Subcutaneous abdominal adipose tissue (tissue), 5 donors: ENCODE data around the gene RPS21.

Source experiments
- H3K27ac ChIP-seq: one replicate; pipeline ENCODE4 v1.7.0; 2013; ENCODE audit warnings: low read depth, mild to moderate bottlenecking, inconsistent platforms, low read length, moderate library complexity
- H3K27me3 ChIP-seq, 5 donors: one replicate each; pipeline ENCODE4 v1.7.0; 2013; ENCODE audit warnings: low read length in 5 of 5, inconsistent platforms in 1 of 5; ENCODE audit not compliant: control insufficient read depth in 5 of 5, insufficient read depth in 4 of 5
- H3K36me3 ChIP-seq, 5 donors: one replicate each; pipeline ENCODE4 v1.7.0; 2013; ENCODE audit warnings: low read length in 5 of 5; ENCODE audit not compliant: control insufficient read depth in 5 of 5, insufficient read depth in 5 of 5
- H3K4me1 ChIP-seq, 5 donors: one replicate each; pipeline ENCODE4 v1.7.0; 2013; ENCODE audit warnings: low read length in 5 of 5, mild to moderate bottlenecking in 3 of 5, moderate library complexity in 1 of 5; ENCODE audit not compliant: control insufficient read depth in 5 of 5, insufficient read depth in 5 of 5
- H3K4me3 ChIP-seq, 5 donors: one replicate each; pipeline ENCODE4 v1.7.0; 2013; ENCODE audit warnings: low read length in 5 of 5, low read depth in 1 of 5
- H3K9ac ChIP-seq, 5 donors: one replicate each; pipeline ENCODE4 v1.7.0; 2013; ENCODE audit warnings: low read length in 5 of 5, mild to moderate bottlenecking in 4 of 5, moderate library complexity in 3 of 5
- H3K9me3 ChIP-seq, 5 donors: one replicate each; pipeline ENCODE4 v1.7.0; 2013; ENCODE audit warnings: low read length in 5 of 5; ENCODE audit not compliant: control insufficient read depth in 5 of 5
- donor health status: healthy.
- donor health status: healthy.
- donor health status: healthy.
- donor health status: healthy.
- donor health status: healthy.

Gene RPS21

DNA sequence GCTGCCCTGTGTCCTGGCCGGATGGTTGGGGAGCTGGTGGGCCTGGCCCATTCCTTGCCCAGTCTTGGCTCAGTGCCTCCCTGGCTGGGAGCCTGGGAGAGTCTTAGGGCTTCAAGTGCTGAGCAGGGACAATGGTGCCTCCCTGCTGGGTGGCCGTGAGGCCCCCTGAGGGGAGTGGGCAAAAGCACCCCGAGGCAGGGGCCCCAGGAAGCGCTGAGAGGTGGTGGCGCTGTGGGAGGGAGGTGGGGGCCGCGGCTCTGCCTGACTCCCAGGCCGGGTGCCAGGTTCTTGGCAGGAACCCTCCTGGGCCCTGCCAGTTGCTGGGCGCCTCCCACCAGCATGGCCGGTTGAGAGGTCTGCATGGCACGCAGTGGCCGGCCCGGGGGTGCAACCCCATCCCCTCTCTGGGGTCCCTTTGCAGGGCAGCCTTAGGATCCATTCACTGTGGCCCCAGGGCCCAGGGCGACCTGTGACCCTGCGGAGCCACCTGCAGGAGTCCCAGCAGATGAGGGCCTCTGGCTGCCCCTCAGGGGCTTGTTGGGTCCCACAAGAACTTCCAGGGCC is 9.2 kb upstream of the RPS21 start:
- H3K27ac ChIP-seq: no peak overlapping the region
- H3K9me3 ChIP-seq: no peaks in the 10 kb centered on the region
- peaks cover 0 to 14% (median 5%) of the 10 kb centered on the region in 5 donors for H3K27me3 ChIP-seq
- peaks cover 0 to 5% (median 4%) of the 10 kb centered on the region in 5 donors for H3K36me3 ChIP-seq
- no peak overlapping the region for H3K4me3 ChIP-seq
- peak overlapping the region in 1 of 5 donors; percentile 44 for H3K9ac ChIP-seq
- peaks cover 0 to 51% (median 46%) of the 10 kb centered on the region in 5 donors for H3K4me1 ChIP-seq

DNA sequence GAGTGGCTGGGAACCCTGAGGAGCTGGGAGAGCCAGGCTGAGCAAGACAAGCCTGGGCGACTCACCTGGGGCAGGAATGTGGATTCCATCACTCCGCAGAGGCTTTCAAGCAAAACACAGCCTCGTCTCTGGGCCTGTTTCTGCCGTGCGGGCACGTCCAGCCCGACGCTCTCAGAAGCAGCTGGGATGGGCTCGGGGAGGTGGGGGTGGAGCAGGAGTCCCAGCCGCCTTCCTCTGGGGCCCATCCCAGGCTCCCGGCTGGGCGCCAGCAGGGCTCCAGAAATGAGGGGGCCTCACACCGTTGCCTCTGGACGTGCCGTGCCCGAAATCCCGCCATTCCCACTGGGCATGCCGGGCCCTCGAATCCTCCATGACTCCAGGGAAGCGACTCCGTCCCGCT is 8.7 kb upstream of the RPS21 start:
- no peak overlapping the region for H3K27ac ChIP-seq

DNA sequence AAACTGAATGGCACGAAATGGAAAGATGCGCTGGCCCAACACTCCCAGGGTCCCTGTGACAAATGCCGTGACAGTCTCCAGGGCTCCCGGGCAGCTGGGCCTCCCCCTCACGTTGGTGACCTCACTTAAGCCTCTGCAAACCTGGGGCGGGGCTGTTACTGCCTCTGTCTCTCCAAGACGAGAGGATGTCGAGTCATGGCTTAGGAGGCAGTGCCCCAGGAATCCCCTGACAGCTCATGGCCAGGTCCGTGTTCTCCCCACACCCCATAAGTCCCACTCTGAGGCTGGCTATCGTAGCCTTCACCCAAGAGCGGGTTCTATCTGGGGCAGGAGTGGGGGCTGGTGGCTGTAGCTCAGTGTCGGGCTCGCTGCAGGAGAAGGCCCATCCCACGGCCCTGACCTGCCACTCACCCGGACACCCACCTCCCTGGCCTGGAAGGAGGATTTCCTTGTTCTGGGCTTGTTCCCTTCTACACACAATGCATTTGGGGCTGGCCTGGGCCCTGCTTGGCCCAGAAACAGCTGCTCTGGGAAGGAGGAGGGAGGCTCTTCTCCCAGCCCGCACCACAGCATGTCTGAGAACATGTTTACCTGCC is 5.6 kb upstream of the RPS21 start:
- H3K27ac ChIP-seq: peak overlapping the region; percentile 86
- no peaks in the 10 kb centered on the region for H3K9me3 ChIP-seq
- H3K4me3 ChIP-seq: no peak overlapping the region
- H3K27me3 ChIP-seq: no peaks in the 10 kb centered on the region
- H3K9ac ChIP-seq: peak overlapping the region in 1 of 5 donors; percentile 17
- peaks cover 2 to 56% (median 46%) of the 10 kb centered on the region in 5 donors for H3K4me1 ChIP-seq
- H3K36me3 ChIP-seq: peaks cover 0 to 5% (median 4%) of the 10 kb centered on the region in 5 donors

More for the DNA sequence above, 8.7 kb upstream of the RPS21 start:
- H3K4me3 ChIP-seq: no peak overlapping the region
- H3K36me3 ChIP-seq: peaks cover 0 to 5% (median 4%) of the 10 kb centered on the region in 5 donors
- peaks cover 0 to 51% (median 47%) of the 10 kb centered on the region in 5 donors for H3K4me1 ChIP-seq
- H3K9ac ChIP-seq: no peak overlapping the region
- peaks cover 0 to 12% (median 5%) of the 10 kb centered on the region in 5 donors for H3K27me3 ChIP-seq
- no peaks in the 10 kb centered on the region for H3K9me3 ChIP-seq

DNA sequence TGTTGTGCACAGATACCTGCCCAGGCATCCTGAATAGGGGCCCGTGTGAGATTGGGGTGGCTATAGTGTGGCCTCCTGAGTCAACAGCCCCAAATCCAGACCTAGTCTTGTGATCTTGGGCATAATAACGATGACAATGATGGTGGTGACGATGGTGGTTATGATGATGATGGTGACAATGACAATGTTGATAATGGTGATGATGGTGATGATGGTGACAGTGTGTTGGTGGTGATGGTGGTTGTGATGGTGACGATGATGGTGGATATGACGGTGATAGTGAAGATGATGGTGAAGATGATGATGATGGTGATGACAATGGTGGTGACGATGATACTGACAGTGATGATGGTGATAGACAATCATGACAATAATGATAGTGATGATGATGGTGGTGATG is 5.1 kb upstream of the RPS21 start:
- H3K27ac ChIP-seq: peak overlapping the region; percentile 86
- H3K9ac ChIP-seq: peak overlapping the region in 1 of 5 donors; percentile 17
- no peaks in the 10 kb centered on the region for H3K9me3 ChIP-seq
- no peak overlapping the region for H3K4me3 ChIP-seq
- no peaks in the 10 kb centered on the region for H3K27me3 ChIP-seq
- H3K4me1 ChIP-seq: peaks cover 2 to 53% (median 45%) of the 10 kb centered on the region in 5 donors
- H3K36me3 ChIP-seq: peaks cover 0 to 5% (median 4%) of the 10 kb centered on the region in 5 donors

- Histone ChIP-seq H3K27me3 (no peaks in the 10 kb centered on the region), H3K9me3 (no peaks in the 10 kb centered on the region), H3K4me1 (peaks cover 2 to 50% (median 42%) of the 10 kb centered on the region in 5 donors), H3K36me3 (peaks cover 0 to 5% (median 4%) of the 10 kb centered on the region in 5 donors), H3K27ac (no peak overlapping the region), H3K4me3 (no peak overlapping the region), H3K9ac (no peak overlapping the region)
Observed at GRCh38 chr20:62382306-62383198, 4.4 kb upstream of the RPS21 start.

GRCh38 chr20:62387219-62387913 is 463 bp downstream of the RPS21 start:
- peak overlapping the region; percentile 79 for H3K27ac ChIP-seq
- H3K9me3 ChIP-seq: no peaks in the 10 kb centered on the region
- peak overlapping the region; percentile 38 to 99 (median 95) for H3K9ac ChIP-seq
- peak overlapping the region; percentile 90 to 98 (median 93) for H3K4me3 ChIP-seq
- H3K4me1 ChIP-seq: peaks cover 2 to 32% (median 26%) of the 10 kb centered on the region in 5 donors
- H3K27me3 ChIP-seq: no peaks in the 10 kb centered on the region
- peaks cover 0 to 40% (median 27%) of the 10 kb centered on the region in 5 donors for H3K36me3 ChIP-seq

DNA sequence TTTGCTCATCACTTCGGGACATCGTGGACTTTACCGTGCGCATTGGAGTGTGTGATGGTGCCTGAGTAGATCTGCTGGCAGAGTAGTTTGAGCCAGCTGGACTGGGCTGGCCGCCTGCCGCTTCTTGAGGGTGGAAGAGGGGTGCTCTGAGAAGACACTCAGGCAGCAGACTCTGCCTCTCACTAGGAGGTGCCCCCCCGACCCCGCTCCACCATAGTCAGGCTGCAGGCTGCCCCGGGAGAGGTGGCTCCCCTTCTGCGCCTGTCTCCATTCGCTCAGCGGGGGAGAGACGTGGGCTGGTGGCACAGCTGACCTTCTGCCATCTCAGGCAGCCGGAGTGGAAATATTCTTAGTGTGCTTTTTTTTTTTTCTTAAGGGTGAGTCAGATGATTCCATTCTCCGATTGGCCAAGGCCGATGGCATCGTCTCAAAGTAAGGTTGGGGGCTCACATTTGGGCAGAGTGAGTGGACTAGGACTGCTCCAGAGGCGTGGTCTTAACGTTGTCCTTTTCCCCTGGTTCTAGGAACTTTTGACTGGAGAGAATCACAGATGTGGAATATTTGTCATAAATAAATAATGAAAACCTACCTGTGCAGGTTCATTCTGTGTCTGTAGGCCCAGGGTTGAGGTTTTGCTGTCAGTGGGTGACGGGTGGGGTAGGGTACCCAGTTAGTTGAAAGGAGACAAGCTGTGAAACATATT is 1.2 kb downstream of the RPS21 start:
- Histone ChIP-seq H3K27me3 (no peaks in the 10 kb centered on the region), H3K4me3 (peak overlapping the region; percentile 90 to 98 (median 93)), H3K9me3 (no peaks in the 10 kb centered on the region), H3K4me1 (peaks cover 2 to 28% (median 25%) of the 10 kb centered on the region in 5 donors), H3K36me3 (peaks cover 0 to 47% (median 32%) of the 10 kb centered on the region in 5 donors), H3K9ac (peak overlapping the region; percentile 38 to 99 (median 95)), H3K27ac (no peak overlapping the region)

GRCh38 chr20:62388839-62389600 is 2.1 kb downstream of the RPS21 start:
- no peak overlapping the region for H3K9ac ChIP-seq
- no peak overlapping the region for H3K27ac ChIP-seq

More at GRCh38 chr20:62388839-62389600, 2.1 kb downstream of the RPS21 start:
- Histone ChIP-seq H3K36me3 (peaks cover 0 to 56% (median 40%) of the 10 kb centered on the region in 5 donors), H3K27me3 (no peaks in the 10 kb centered on the region), H3K4me3 (no peak overlapping the region), H3K9me3 (no peaks in the 10 kb centered on the region), H3K4me1 (peaks cover 2 to 28% (median 25%) of the 10 kb centered on the region in 5 donors)
